ENCODE measurements around the gene PLCG2. TPM values are rescaled to one million over a fixed set of nuclear protein-coding genes. Genes with fewer than 3 reads are reported as not detected.
"Not testable (repeated sequence)": the region's sequence is repeated elsewhere in the genome, so short reads cannot be mapped to it uniquely, and the experiment has no call there.

Gene PLCG2
- total and polyA plus RNA-seq, 8 donors: 5.1 to 48.7 (median 9.4) TPM

DNA sequence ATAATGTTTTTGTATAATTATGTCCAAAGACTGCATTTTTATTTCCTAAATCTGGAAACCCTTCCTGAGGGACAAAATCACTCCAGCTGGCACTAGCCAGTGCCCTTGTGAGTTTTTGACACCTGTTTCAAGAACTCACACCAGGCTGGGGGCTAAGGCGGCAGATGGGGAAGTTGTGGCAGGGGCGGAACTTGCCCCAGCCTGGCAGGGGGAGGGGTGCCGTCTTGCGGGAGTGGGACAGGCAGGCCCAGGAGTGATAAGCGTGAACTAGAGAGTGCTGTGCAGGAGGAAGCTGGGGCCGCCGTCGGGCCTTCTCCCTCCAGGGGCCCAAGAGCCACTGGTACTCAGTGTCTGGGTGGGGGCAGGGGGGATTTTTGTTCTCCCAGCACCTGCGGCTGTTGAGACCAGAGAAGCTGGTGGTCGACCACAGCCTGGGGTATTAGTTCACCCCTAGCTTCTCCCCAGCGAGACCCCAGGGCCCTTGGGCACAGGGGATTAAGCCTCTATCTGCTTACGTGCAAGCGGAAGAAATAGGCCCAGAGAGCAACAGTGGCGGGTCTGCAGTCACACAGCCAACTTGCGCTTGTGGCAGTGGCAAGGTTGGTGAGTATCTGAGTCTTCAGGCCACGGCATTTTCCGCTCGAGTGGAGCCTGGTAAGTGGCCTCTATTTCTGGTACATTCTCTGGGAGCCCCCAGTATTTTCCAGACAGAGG, 40.2 kb upstream of the PLCG2 start:
- peak; percentile 64 for ATAC-seq
- Histone ChIP-seq H3K27ac (peak overlapping the region in 1 of 2 donors; percentile 84), H3K9me3 (no peaks in the 10 kb centered on the region), H3K4me1 (peaks cover 4 to 39% of the 10 kb centered on the region in 2 donors), H3K36me3 (no peaks in the 10 kb centered on the region), H3K27me3 (no peaks in the 10 kb centered on the region), H3K4me3 (no peak overlapping the region)
- no peak for TF ChIP-seq CTCF (IDR thresholded peaks at IDR 0.05)
- DNase-seq: peak in 2 of 4 donors; percentile 84 to 95
- intact Hi-C loops (cut with DNase I): no loop called here

GRCh38 chr16:81739503-81739902, 39.6 kb upstream of the PLCG2 start:
- ATAC-seq: no peak
- Histone ChIP-seq H3K4me1 (peaks cover 4 to 39% of the 10 kb centered on the region in 2 donors), H3K36me3 (no peaks in the 10 kb centered on the region), H3K27me3 (no peaks in the 10 kb centered on the region), H3K9me3 (no peaks in the 10 kb centered on the region), H3K27ac (peak overlapping the region in 1 of 2 donors; percentile 84), H3K4me3 (no peak overlapping the region)
- DNase-seq: no peak
- no peak for TF ChIP-seq CTCF (IDR thresholded peaks at IDR 0.05)
- intact Hi-C loops (cut with DNase I): no loop called here

DNA sequence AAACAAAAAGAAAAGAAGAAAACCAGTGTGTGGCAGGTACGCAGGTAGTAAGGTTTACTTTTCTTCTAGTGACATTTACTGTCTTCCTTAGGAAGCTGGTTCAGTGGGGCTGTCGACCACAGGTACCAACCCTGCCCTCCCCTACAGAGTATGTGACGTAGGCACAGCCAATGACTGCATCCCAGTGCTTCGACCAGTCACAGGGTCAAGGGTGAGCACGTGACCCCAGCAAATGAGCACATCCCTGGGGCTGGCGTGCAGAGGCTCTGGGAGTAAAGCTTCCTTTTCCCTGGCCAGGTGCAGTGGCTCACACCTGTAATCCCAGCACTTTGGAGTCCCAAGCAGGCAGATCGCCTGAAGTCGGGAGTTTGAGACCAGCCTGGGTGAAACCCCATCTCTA, 38.9 kb upstream of the PLCG2 start:
- intact Hi-C loops (cut with DNase I): no loop called here
- no peaks in the 10 kb centered on the region for H3K9me3 ChIP-seq
- no peaks in the 10 kb centered on the region for H3K27me3 ChIP-seq
- DNase-seq (no peak), ATAC-seq (no peak)
- TF ChIP-seq CTCF (IDR thresholded peaks at IDR 0.05): no peak
- no peak overlapping the region for H3K4me3 ChIP-seq
- H3K4me1 ChIP-seq: peaks cover 4 to 39% of the 10 kb centered on the region in 2 donors
- no peaks in the 10 kb centered on the region for H3K36me3 ChIP-seq
- peak overlapping the region in 1 of 2 donors; percentile 41 for H3K27ac ChIP-seq

DNA sequence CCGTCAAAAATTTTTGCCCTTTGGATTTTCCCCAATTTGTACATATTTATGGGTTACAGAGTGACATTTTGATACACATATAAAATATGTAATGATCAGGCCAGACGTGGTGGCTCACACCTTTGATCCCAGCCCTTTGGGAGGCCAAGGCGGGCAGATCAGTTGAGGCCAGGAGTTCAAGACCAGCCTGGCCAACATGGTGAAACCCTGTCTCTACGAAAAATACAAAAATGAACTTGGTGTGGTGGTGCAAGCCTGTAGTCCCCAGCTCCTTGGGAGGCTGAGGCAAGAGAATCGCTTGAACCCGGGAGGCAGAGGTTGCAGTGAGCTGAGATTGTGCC, 37.7 kb upstream of the PLCG2 start:
- H3K9me3 ChIP-seq; intact Hi-C loops (cut with DNase I): not testable (repeated sequence)

GRCh38 chr16:81744385-81744784, 34.7 kb upstream of the PLCG2 start:
- no peak overlapping the region for H3K4me3 ChIP-seq
- no peak for TF ChIP-seq CTCF (IDR thresholded peaks at IDR 0.05)
- H3K36me3 ChIP-seq: no peaks in the 10 kb centered on the region
- no peak for ATAC-seq
- no peaks in the 10 kb centered on the region for H3K9me3 ChIP-seq
- no peak overlapping the region for H3K27ac ChIP-seq
- no peaks in the 10 kb centered on the region for H3K27me3 ChIP-seq
- H3K4me1 ChIP-seq: peaks cover 0 to 31% of the 10 kb centered on the region in 2 donors
- intact Hi-C loops (cut with DNase I): no loop called here
- DNase-seq: no peak

More for the DNA sequence above, 37.7 kb upstream of the PLCG2 start:
- DNase-seq, ATAC-seq, H3K4me3 ChIP-seq, H3K27ac ChIP-seq, H3K36me3 ChIP-seq, H3K27me3 ChIP-seq: not testable (repeated sequence)
- H3K4me1 ChIP-seq: peaks cover 4 to 47% of the 10 kb centered on the region in 2 donors

- H3K9me3 ChIP-seq: no peaks in the 10 kb centered on the region
- no peak for DNase-seq
- no peaks in the 10 kb centered on the region for H3K27me3 ChIP-seq
- H3K36me3 ChIP-seq: no peaks in the 10 kb centered on the region
- H3K4me1 ChIP-seq: peaks cover 0 to 25% of the 10 kb centered on the region in 2 donors
- no peak overlapping the region for H3K4me3 ChIP-seq
- no peak for TF ChIP-seq CTCF (IDR thresholded peaks at IDR 0.05)
- H3K27ac ChIP-seq: no peak overlapping the region
- ATAC-seq: no peak
- intact Hi-C loops (cut with DNase I): no loop called here
Observed at GRCh38 chr16:81744911-81745310, 34.2 kb upstream of the PLCG2 start.

All from left lung (tissue), 10 donors.